Parathyroid adenoma (tissue), 2 donors: ENCODE data around the gene INSYN2A.

Experiments used
- H2AFZ ChIP-seq: fragments of 300-600 bp; sonication (generic); one replicate; pipeline ENCODE4 v1.7.0; 2017; ENCODE audit warnings: antibody characterized with exemption, mild to moderate bottlenecking
- H3K27ac ChIP-seq: fragments of 300-600 bp; sonication (generic); one replicate; pipeline ENCODE4 v1.7.0; 2017
- H3K27me3 ChIP-seq: fragments of 300-600 bp; sonication (generic); one replicate; pipeline ENCODE4 v1.7.0; 2017; ENCODE audit warnings: low read length; ENCODE audit not compliant: control insufficient read depth, insufficient read depth
- H3K36me3 ChIP-seq: fragments of 300-600 bp; sonication (generic); one replicate; pipeline ENCODE4 v1.7.0; 2017; ENCODE audit warnings: low read length; ENCODE audit not compliant: control insufficient read depth, insufficient read depth
- H3K4me1 ChIP-seq: fragments of 300-600 bp; sonication (generic); one replicate; pipeline ENCODE4 v1.7.0; 2017; ENCODE audit warnings: control low read depth
- H3K4me2 ChIP-seq: fragments of 300-600 bp; sonication (generic); one replicate; pipeline ENCODE4 v1.7.0; 2017; ENCODE audit warnings: low read length
- H3K4me3 ChIP-seq: fragments of 300-600 bp; sonication (generic); one replicate; pipeline ENCODE4 v1.7.0; 2017; ENCODE audit warnings: low read depth, low read length
- H3K79me2 ChIP-seq: fragments of 300-600 bp; sonication (generic); one replicate; pipeline ENCODE4 v1.7.0; 2017; ENCODE audit warnings: control low read depth
- H3K9ac ChIP-seq: fragments of 300-600 bp; sonication (generic); one replicate; pipeline ENCODE4 v1.7.0; 2017; ENCODE audit warnings: mild to moderate bottlenecking
- H3K9me3 ChIP-seq: fragments of 300-600 bp; sonication (generic); one replicate; pipeline ENCODE4 v1.7.0; 2017; ENCODE audit warnings: low read length; ENCODE audit not compliant: control insufficient read depth
- TF ChIP-seq, protein P1 (sequence below): fragments of 300-600 bp; sonication (generic); IDR thresholded peaks from one replicate; pipeline ENCODE4 v1.7.0; 2017; ENCODE audit warnings: antibody characterized with exemption, mild to moderate bottlenecking
- donor health status: primary hyperparathyroidism.

INSYN2A gene

DNA sequence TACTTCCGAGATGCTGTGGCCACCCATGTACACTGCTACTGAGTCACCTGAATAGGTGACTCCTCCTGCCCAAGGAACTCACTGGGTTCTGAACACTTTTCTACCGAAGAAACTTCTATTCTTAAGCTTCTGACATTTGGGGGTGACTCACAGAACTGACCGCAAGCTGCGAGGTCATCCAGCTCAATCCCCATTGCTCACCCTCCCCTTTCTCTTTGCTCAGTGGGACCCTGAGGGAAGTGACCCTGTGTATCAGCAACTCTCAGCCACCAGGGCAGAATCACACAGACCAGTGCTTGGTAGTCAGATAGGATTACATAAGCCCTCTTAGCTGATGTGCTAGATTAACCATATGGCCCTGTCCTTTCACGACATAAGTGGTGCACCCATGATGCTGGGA is 46.3 kb downstream of the INSYN2A start:
- Histone ChIP-seq H3K9ac (no peak overlapping the region), H3K79me2 (no peaks in the 10 kb centered on the region), H3K9me3 (no peaks in the 10 kb centered on the region), H3K27me3 (no peaks in the 10 kb centered on the region), H3K27ac (no peak overlapping the region), H3K4me3 (no peak overlapping the region), H2AFZ (no peak overlapping the region), H3K4me1 (no peaks in the 10 kb centered on the region), H3K36me3 (no peaks in the 10 kb centered on the region), H3K4me2 (no peak overlapping the region)
- TF ChIP-seq, protein P1, sequence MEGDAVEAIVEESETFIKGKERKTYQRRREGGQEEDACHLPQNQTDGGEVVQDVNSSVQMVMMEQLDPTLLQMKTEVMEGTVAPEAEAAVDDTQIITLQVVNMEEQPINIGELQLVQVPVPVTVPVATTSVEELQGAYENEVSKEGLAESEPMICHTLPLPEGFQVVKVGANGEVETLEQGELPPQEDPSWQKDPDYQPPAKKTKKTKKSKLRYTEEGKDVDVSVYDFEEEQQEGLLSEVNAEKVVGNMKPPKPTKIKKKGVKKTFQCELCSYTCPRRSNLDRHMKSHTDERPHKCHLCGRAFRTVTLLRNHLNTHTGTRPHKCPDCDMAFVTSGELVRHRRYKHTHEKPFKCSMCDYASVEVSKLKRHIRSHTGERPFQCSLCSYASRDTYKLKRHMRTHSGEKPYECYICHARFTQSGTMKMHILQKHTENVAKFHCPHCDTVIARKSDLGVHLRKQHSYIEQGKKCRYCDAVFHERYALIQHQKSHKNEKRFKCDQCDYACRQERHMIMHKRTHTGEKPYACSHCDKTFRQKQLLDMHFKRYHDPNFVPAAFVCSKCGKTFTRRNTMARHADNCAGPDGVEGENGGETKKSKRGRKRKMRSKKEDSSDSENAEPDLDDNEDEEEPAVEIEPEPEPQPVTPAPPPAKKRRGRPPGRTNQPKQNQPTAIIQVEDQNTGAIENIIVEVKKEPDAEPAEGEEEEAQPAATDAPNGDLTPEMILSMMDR, result no peak

GRCh38 chr10:127149501-127150081 is 46.8 kb downstream of the INSYN2A start:
- Histone ChIP-seq H3K9ac (no peak overlapping the region), H3K27ac (no peak overlapping the region), H3K4me3 (no peak overlapping the region), H3K4me1 (no peaks in the 10 kb centered on the region), H3K79me2 (no peaks in the 10 kb centered on the region), H3K36me3 (no peaks in the 10 kb centered on the region), H3K4me2 (no peak overlapping the region), H3K27me3 (no peaks in the 10 kb centered on the region), H3K9me3 (no peaks in the 10 kb centered on the region), H2AFZ (no peak overlapping the region)
- TF ChIP-seq, protein P1, result no peak

DNA sequence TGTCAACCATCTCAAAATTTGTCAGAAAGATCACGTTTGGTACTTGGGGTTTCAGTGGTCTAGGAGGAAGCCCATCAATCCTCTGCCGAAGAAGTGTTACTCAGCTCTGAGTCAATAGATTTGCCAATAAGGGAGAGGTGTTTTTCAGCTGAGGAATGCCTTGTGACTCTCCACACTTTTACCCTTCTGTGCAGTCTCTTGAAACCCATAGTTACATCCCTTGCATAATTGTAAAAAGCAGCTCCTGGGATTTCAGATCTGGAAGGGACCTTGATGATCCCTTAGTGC is 47.5 kb downstream of the INSYN2A start:
- Histone ChIP-seq H3K9ac (no peak overlapping the region), H3K27me3 (no peaks in the 10 kb centered on the region), H2AFZ (no peak overlapping the region), H3K4me2 (no peak overlapping the region), H3K4me1 (no peaks in the 10 kb centered on the region), H3K9me3 (no peaks in the 10 kb centered on the region), H3K27ac (no peak overlapping the region), H3K4me3 (no peak overlapping the region), H3K79me2 (no peaks in the 10 kb centered on the region), H3K36me3 (no peaks in the 10 kb centered on the region)
- TF ChIP-seq, protein P1, result no peak

DNA sequence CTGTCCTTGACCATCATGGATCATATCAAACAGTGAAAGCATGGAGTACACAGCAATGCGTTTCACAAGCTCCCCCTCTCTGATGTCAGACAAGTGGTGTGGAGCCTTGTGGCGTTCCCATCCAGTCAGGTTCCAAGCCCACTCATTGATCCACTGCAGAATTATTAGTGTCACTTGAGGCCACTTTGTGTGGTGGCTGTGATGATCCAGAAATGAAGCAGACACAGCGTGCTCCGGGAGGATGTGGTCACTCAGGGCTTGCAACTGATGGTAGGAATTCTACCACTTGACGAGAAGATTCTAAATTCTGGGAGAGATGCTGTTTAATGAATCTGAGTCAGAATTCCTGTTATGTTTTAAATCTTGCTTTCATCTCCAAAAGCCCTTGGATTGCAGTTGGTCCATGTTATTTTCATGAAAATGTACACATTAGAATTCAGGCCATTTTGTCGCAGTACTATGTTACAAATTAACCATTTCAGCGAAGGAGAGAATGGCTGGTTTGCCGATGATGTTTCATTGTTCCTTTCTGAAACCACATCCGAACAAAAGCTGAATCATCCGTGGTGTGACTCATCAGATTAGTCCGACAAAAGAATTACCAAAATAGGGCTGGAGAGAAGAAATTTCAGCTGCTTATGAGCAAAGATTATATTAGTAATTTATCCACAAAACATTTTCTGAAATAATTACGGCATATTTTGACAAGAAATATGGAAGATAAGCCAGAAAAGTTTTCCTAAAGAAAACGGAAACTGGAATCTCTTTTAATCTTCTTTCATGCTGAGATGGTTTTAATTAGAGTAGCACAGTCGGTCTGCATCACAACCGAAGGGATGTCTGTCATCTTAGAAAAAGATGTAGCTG is 48.1 kb downstream of the INSYN2A start:
- Histone ChIP-seq H3K27me3 (no peaks in the 10 kb centered on the region), H3K9me3 (no peaks in the 10 kb centered on the region), H3K36me3 (no peaks in the 10 kb centered on the region), H3K4me3 (no peak overlapping the region), H3K27ac (no peak overlapping the region), H3K9ac (no peak overlapping the region), H3K79me2 (no peaks in the 10 kb centered on the region), H3K4me1 (no peaks in the 10 kb centered on the region), H3K4me2 (no peak overlapping the region), H2AFZ (no peak overlapping the region)
- TF ChIP-seq, protein P1, result no peak

GRCh38 chr10:127146661-127147060 is 49.7 kb downstream of the INSYN2A start:
- no peaks in the 10 kb centered on the region for H3K27me3 ChIP-seq

More at GRCh38 chr10:127146661-127147060, 49.7 kb downstream of the INSYN2A start:
- no peak overlapping the region for H3K27ac ChIP-seq
- no peaks in the 10 kb centered on the region for H3K4me1 ChIP-seq
- no peak overlapping the region for H3K4me3 ChIP-seq
- H3K9me3 ChIP-seq, result no peaks in the 10 kb centered on the region
- H3K79me2 ChIP-seq, result no peaks in the 10 kb centered on the region
- TF ChIP-seq, protein P1, result no peak
- H3K36me3 ChIP-seq, result no peaks in the 10 kb centered on the region
- H3K4me2 ChIP-seq, result no peak overlapping the region
- no peak overlapping the region for H2AFZ ChIP-seq
- H3K9ac ChIP-seq, result no peak overlapping the region
